ENCODE measurements around the gene ADCY2. TPM values are rescaled to one million over a fixed set of nuclear protein-coding genes. Genes with fewer than 3 reads are reported as not detected.

The ADCY2 gene
- total RNA-seq, 1 donor from 2014 or later: 0.59 TPM

GRCh38 chr5:7759257-7759871, 363.4 kb downstream of the ADCY2 start:
- Histone ChIP-seq H3K36me3 (no peaks in the 10 kb centered on the region), H3K27me3 (ENCODE audit: low read depth) (peaks cover 6% of the 10 kb centered on the region), H3K9me3 (no peaks in the 10 kb centered on the region), H3K4me3 (no peak overlapping the region), H3K4me1 (no peaks in the 10 kb centered on the region), H3K27ac (no peak overlapping the region)
- no peak for DNase-seq
- intact Hi-C loops (cut with DNase I): no loop called here
- TF ChIP-seq CTCF (IDR thresholded peaks at IDR 0.05): no peak
- ATAC-seq: no peak

GRCh38 chr5:7759951-7760580, 364.1 kb downstream of the ADCY2 start:
- Histone ChIP-seq H3K27ac (no peak overlapping the region), H3K4me1 (no peaks in the 10 kb centered on the region), H3K36me3 (no peaks in the 10 kb centered on the region), H3K9me3 (no peaks in the 10 kb centered on the region), H3K4me3 (no peak overlapping the region), H3K27me3 (ENCODE audit: low read depth) (peaks cover under 1% of the 10 kb centered on the region)
- intact Hi-C loops (cut with DNase I): no loop called here
- DNase-seq: no peak
- ATAC-seq: no peak
- TF ChIP-seq CTCF (IDR thresholded peaks at IDR 0.05): no peak

GRCh38 chr5:7762267-7762666, 366.3 kb downstream of the ADCY2 start:
- Histone ChIP-seq H3K4me3 (no peak overlapping the region), H3K27me3 (ENCODE audit: low read depth) (no peaks in the 10 kb centered on the region), H3K4me1 (no peaks in the 10 kb centered on the region), H3K27ac (no peak overlapping the region), H3K9me3 (no peaks in the 10 kb centered on the region), H3K36me3 (no peaks in the 10 kb centered on the region)
- peak in 1 of 2 donors; percentile 43 for ATAC-seq
- no peak for TF ChIP-seq CTCF (IDR thresholded peaks at IDR 0.05)
- intact Hi-C loops (cut with DNase I): no loop called here
- no peak for DNase-seq

- Histone ChIP-seq H3K27me3 (ENCODE audit: low read depth) (no peaks in the 10 kb centered on the region), H3K4me1 (no peaks in the 10 kb centered on the region), H3K9me3 (no peaks in the 10 kb centered on the region), H3K4me3 (no peak overlapping the region), H3K27ac (no peak overlapping the region), H3K36me3 (no peaks in the 10 kb centered on the region)
- intact Hi-C loops (cut with DNase I): no loop called here
- no peak for TF ChIP-seq CTCF (IDR thresholded peaks at IDR 0.05)
- no peak for ATAC-seq
- no peak for DNase-seq
These were observed 367.7 kb downstream of the ADCY2 start for GRCh38 chr5:7763621-7764072.

GRCh38 chr5:7764452-7764851, 368.5 kb downstream of the ADCY2 start:
- H3K4me1 ChIP-seq: no peaks in the 10 kb centered on the region
- H3K4me3 ChIP-seq: no peak overlapping the region
- no peaks in the 10 kb centered on the region for H3K27me3 ChIP-seq (ENCODE audit: low read depth)
- no peaks in the 10 kb centered on the region for H3K9me3 ChIP-seq
- DNase-seq (no peak), ATAC-seq (no peak)
- TF ChIP-seq CTCF (IDR thresholded peaks at IDR 0.05): no peak
- H3K27ac ChIP-seq: no peak overlapping the region
- intact Hi-C loops (cut with DNase I): no loop called here
- no peaks in the 10 kb centered on the region for H3K36me3 ChIP-seq
